GM12872 (cell line): ENCODE data around the gene SKAP2.

ENCODE experiments used
- CTCF ChIP-seq: IDR thresholded peaks from 3 replicates; pipeline ENCODE4 v1.5.1; 2011; ENCODE audit warnings: low read depth, mild to moderate bottlenecking, low read length, moderate library complexity; ENCODE audit not compliant: insufficient read depth

The SKAP2 gene

GRCh38 chr7:26655781-26656180 is 208.6 kb downstream of the SKAP2 start:
- TF ChIP-seq CTCF = no peak

DNA sequence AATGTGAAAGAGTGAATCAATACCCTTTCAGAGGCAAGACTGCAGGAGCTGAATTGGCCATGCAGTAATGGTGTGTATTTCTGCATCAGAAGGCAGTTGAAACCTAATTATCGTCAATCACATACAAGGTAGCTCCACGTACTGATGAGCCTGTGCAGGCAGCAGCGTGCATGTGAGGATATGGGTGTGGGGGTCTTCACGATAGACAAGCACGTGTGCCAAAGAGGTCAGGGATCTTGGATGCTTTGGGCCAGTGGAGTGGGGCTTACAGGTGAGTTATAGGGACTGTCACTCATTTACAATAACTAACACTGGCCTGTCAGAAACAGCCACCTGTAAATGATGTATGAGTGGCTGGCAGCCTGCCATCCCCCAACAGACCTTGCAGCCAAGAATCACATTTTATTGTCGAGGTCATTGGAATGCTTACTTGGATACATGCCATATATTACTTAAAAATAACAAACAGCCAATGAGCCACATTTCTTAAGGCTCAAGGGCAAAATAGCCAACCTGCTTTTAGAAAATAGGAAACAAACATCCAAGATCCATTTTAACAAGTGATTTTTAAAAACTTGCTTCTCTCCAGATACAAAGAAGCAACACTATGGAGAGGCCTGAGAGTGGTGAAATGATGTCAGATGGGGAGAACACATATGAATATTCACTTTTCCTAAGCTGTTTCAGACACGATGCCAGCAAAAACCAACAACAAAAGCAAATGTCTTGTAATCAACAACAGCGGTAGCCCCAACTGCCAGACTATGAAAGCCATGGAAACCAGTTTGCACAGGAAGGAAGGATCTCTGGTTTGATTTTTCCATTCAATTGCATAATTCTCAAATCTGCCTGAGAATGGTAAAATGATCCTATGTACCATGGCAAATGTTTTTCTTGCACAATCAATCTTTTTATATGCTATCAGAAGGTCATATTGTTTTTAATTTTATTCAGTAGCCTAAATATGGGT is 210.7 kb downstream of the SKAP2 start:
- TF ChIP-seq CTCF = no peak

DNA sequence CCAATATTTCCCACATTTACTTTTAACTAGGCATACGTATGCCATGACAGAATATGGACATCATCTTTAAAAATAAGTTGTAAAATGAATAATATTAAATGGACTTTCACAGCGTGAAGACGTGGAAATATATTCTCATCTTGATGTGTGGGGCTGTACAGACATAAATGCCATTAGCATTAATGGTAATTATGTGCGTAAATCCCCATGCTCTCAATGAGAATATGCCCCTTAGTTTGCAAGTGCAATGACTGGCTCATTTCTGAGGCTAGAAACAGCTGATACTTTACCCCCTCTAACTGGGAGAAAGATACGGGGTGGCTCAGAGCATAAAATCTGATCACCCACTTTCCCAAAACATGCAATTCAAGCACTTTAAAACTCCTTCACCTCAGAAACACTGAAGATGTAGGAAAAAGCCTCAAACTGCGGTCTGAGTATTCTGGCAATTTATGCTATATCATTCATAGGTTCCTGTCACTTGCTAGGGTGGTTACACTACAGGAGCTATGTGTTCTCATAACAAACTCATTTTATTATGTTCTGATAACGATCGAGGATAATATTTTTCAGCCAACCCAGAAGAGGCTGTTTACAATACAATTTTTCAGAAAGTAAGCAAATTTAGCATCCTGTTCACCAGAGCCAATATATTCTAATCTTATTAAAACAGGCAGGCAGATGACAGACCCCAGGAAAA is 211.8 kb downstream of the SKAP2 start:
- no peak for TF ChIP-seq CTCF

- TF ChIP-seq CTCF = no peak
These were observed 214.3 kb downstream of the SKAP2 start for GRCh38 chr7:26650103-26650502.

DNA sequence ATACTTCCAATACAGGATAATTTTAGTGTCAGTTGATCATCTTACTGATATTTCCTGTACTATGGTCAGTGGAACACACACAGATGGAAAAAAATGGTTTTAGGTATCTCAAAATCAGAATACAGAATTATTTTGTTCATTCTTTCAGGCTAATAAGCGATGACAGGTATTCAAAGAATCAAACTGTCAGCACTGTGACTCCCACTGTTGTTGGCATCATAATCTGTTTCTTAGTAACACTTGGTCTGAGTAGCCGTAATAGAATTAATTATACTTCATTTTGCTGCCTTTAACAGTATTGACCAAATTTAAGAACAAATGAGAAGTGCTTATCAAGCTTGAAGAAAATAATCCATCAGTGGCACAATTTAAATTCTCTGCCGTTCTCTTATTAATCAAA is 215.0 kb downstream of the SKAP2 start:
- TF ChIP-seq CTCF = no peak

DNA sequence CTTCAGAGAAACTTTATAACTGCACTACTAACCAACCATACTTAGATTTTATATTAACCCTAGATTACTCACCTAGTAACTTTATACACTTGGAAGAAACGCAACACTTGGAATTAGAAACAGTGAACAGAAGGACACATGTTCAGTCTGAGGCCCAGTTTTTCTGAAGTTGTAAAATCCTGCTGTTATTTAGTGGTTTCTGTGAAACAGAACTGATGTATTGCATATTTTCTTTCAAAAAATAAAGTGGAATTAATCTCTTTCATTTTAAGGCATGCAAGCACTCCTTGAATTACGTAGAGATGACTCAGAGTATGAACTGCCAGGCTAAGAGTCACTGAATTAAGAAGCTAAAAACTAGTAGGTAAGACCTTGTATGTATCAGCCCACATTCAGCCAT is 215.8 kb downstream of the SKAP2 start:
- no peak for TF ChIP-seq CTCF

DNA sequence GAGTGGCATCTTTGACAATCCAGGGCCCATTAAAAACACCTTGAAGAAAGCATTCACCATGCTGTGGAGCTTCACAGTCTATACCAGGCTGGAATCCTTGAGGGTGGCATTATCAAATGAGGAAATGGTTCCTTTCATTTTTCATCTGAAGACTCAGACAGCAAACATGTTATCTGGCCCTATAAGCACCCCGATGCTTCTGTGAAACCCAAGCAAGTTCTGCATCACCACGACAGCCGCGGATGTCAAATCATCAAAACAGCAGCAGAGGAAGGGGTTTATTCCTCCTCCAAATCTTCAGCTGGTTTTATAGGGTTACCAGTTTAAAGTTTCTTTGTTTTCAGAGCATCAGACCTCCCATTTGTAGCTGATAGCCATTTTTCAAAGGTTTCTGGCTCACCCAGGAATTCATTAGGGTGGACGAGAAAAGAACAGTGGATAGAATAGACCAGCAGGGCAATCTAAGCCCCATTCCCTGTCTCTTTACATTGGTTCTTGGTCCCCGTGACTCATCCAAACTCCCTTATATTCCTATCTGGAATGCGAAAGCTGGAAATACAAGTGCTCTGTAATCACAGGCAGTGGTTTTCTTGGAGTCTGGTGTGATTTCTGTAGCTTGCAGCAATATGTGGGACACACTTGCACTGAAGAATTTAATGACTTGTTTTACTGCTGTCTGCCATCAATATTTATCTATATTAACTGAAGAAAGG is 217.9 kb downstream of the SKAP2 start:
- no peak for TF ChIP-seq CTCF
